BJ (cell line): ENCODE results near the gene IL17RE. TPM values are rescaled to one million over a fixed set of nuclear protein-coding genes. Genes with fewer than 3 reads are reported as not detected.

Source experiments
- CTCF ChIA-PET: fragments of 350-600 bp; formaldehyde crosslinking; extraction: SDS; loops from one replicate; lab custom pipeline; 2021; ENCODE audit warnings: antibody characterized with exemption, inconsistent platforms; lab: Yijun Ruan, JAX
- POLR2A ChIA-PET: fragments of 300-600 bp; sonication (Branson Sonifier 250); formaldehyde crosslinking; extraction: SDS; loops from one replicate; lab custom pipeline; 2021; ENCODE audit warnings: antibody characterized with exemption; lab: Charles Lee
- DNase-seq: peaks from one replicate; pipeline ENCODE4 v3.0.0-alpha.2; 2011; ENCODE audit warnings: low read depth
- H3K27me3 ChIP-seq: 2 replicates; pipeline ENCODE4 v1.6.0; 2011; ENCODE audit warnings: low read length; ENCODE audit not compliant: control insufficient read depth, insufficient read depth
- H3K36me3 ChIP-seq: 2 replicates; pipeline ENCODE4 v1.5.1; 2011; ENCODE audit warnings: low read length; ENCODE audit not compliant: control insufficient read depth, insufficient read depth
- H3K4me3 ChIP-seq: 2 replicates; pipeline ENCODE4 v1.5.1; 2011; ENCODE audit warnings: low read depth, mild to moderate bottlenecking, control low read depth, low read length
- polyA plus RNA-seq: library from polyadenylated mRNA; depleted of rRNA; stranded (reverse); fragments of >200 nt; gene quantifications from 2 replicates; pipeline ENCODE4 v1.2.3, GENCODE V29; 2011; rRNA removed
- small RNA-seq: library from RNA; depleted of rRNA; stranded (forward); fragments of <200 nt; gene quantifications from one replicate; pipeline ENCODE3, GENCODE V24; 2012; ENCODE audit warnings: low replicate concordance, low read depth; ENCODE audit not compliant: insufficient read length
- TF ChIP-seq, protein P1 (sequence below): IDR thresholded peaks from 2 replicates; pipeline ENCODE4 v1.5.1; 2011; ENCODE audit warnings: low read depth, mild to moderate bottlenecking, control low read depth, inconsistent platforms, low read length, moderate library complexity; ENCODE audit not compliant: insufficient read depth

The IL17RE gene
- polyA plus RNA-seq, 1 experiment: 4.0 TPM

DNA sequence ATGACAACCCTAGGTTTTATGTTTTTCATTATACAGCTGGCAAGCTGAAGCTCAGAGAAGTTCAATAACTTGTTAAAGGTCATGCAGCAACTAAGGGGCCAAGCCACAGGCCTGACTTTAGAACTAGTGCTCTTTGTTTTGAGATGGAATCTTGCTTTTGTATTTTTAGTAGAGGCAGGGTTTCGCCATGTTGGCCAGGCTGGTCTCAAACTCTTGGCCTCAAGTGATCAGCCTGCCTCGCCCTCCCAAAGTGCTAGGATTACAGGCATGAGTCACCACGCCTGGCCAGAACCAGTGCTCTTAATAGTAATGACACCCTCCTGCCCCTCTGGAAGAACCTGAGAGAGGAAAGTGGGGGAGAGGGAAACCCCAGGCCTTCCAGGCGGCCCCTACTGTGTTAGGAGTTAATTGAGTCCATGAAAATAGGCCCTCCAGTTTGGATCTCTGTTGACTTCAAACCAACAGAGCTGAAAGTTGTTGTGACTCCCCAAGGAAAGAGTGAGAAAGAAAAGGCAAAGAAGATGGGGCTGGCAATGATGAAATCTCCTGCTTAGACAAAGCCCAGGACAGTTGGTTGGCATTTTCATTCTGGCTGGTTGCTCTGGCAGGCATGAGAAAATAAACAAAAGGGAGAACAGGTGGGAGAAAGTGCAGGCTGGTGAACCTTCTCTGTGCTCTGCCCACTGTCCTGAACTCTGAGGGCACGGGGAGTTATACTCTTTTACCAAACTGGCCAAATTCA is 53.1 kb downstream of the IL17RE start:
- Histone ChIP-seq H3K27me3 (no peaks in the 10 kb centered on the region), H3K4me3 (no peak overlapping the region), H3K36me3 (no peaks in the 10 kb centered on the region)
- TF ChIP-seq, protein P1, sequence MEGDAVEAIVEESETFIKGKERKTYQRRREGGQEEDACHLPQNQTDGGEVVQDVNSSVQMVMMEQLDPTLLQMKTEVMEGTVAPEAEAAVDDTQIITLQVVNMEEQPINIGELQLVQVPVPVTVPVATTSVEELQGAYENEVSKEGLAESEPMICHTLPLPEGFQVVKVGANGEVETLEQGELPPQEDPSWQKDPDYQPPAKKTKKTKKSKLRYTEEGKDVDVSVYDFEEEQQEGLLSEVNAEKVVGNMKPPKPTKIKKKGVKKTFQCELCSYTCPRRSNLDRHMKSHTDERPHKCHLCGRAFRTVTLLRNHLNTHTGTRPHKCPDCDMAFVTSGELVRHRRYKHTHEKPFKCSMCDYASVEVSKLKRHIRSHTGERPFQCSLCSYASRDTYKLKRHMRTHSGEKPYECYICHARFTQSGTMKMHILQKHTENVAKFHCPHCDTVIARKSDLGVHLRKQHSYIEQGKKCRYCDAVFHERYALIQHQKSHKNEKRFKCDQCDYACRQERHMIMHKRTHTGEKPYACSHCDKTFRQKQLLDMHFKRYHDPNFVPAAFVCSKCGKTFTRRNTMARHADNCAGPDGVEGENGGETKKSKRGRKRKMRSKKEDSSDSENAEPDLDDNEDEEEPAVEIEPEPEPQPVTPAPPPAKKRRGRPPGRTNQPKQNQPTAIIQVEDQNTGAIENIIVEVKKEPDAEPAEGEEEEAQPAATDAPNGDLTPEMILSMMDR: no peak
- ChIA-PET POLR2A (no interaction called here), CTCF (interaction anchor here (0.5 to 1.8 kb wide), 3 partner anchors 8 to 52 kb away, joined by 3 to 7 read pairs (median 4); no protein-coding TSS in a partner anchor)
- no peak for DNase-seq

DNA sequence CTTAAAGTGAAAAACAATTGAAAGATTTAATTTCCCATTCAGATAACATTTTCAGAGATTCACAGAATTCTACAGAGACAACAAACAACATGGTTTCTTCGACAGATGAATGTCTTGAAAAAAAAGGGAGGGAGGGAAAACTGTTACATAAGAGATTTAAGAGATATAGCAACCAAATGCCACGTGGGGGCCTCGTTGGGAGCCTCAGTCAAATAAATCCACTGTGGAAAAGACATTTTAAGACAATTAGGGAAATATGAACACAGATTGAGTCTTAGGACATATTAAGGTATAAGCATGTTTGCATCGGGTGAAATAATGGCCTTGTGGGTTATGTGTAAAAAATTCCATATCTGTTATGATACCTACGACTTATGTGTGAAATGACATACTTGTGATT is 54.6 kb downstream of the IL17RE start:
- TF ChIP-seq, protein P1: peak; percentile 28; the same call in 1 of the 2 replicates
- no peak for DNase-seq
- H3K36me3 ChIP-seq: no peaks in the 10 kb centered on the region
- H3K27me3 ChIP-seq: no peaks in the 10 kb centered on the region
- POLR2A ChIA-PET: no interaction called here
- CTCF ChIA-PET: no interaction called here
- no peak overlapping the region for H3K4me3 ChIP-seq

DNA sequence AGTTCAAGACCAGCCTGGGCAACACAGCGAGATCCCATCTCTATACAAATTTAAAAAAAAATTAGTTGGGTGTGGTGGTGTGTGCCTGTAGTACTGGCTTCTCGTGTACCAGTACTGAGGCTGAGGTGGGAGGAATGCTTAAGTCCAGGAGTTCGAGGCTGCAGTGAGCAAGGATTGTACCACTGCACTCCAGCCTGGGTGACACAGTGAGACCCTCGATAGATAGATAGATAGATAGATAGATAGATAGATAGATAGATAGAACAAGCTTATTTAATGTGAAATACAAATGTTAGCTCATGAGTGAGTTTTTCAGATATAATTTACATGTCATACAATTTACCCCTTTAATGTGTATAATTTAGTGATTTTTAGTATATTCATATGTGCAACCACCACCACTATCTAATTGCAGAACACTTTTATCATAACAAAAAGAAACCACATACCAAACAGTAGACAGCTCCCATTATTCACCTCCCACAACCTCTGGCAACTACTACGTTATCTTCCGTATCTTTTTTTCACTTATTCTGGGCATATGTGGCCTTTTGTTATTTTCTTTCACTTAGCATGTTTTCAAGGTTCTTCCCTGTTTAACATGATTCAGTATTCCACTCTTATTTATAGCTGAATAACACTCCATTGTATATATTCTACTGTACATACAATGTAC is 62.7 kb downstream of the IL17RE start:
- ChIA-PET CTCF (interaction anchor here (1.0 to 2.0 kb wide), 3 partner anchors 17 to 250 kb away, joined by 3 to 11 read pairs (median 4); no protein-coding TSS in a partner anchor), POLR2A (no interaction called here)
- Histone ChIP-seq H3K27me3 (no peaks in the 10 kb centered on the region), H3K36me3 (peaks cover 5% of the 10 kb centered on the region), H3K4me3 (no peak overlapping the region)
- no peak for DNase-seq
- TF ChIP-seq, protein P1: no peak

Small RNA genes within 50 kb of the gene (small RNA-seq; reads per million reads assigned to genes)
- not detected for gene RNU6-882P

Other genes starting within 250 kb of the IL17RE start
- not detected in 2 replicates for gene CPNE9, start 199.0 kb upstream of the IL17RE start, polyA plus RNA-seq
- gene BRPF1, start 171.1 kb upstream of the IL17RE start, polyA plus RNA-seq: 5.7 and 10.0 TPM in 2 replicates
- 27.3 and 40.9 TPM in 2 replicates for gene OGG1, start 152.9 kb upstream of the IL17RE start, polyA plus RNA-seq
- 21.6 and 32.6 TPM in 2 replicates for gene CAMK1, start 132.9 kb upstream of the IL17RE start, polyA plus RNA-seq
- 84.6 and 113 TPM in 2 replicates for gene TADA3, start 110.4 kb upstream of the IL17RE start, polyA plus RNA-seq
- gene ARPC4, start 109.8 kb upstream of the IL17RE start, polyA plus RNA-seq: 238 and 257 TPM in 2 replicates
- 17.6 and 25.4 TPM in 2 replicates for gene TTLL3, start 92.6 kb upstream of the IL17RE start, polyA plus RNA-seq
- gene RPUSD3, start 58.8 kb upstream of the IL17RE start, polyA plus RNA-seq: 28.5 and 44.9 TPM in 2 replicates
- 0.09 and 0.25 TPM in 2 replicates for gene CIDEC, start 22.6 kb upstream of the IL17RE start, polyA plus RNA-seq
- 46.5 and 47.2 TPM in 2 replicates for gene JAGN1, start 12.2 kb upstream of the IL17RE start, polyA plus RNA-seq
- gene IL17RC, start 14.2 kb downstream of the IL17RE start, polyA plus RNA-seq: 14.7 and 28.1 TPM in 2 replicates
- 22.5 and 30.3 TPM in 2 replicates for gene CRELD1, start 31.0 kb downstream of the IL17RE start, polyA plus RNA-seq
- gene PRRT3, start 49.6 kb downstream of the IL17RE start, polyA plus RNA-seq: 1.9 and 4.0 TPM in 2 replicates
- gene EMC3, start 84.0 kb downstream of the IL17RE start, polyA plus RNA-seq: 152 and 200 TPM in 2 replicates
- gene FANCD2, start 123.6 kb downstream of the IL17RE start, polyA plus RNA-seq: 5.6 and 5.9 TPM in 2 replicates
- not detected in 2 replicates for gene FANCD2OS, start 205.4 kb downstream of the IL17RE start, polyA plus RNA-seq
- 112 and 184 TPM in 2 replicates for gene BRK1, start 212.8 kb downstream of the IL17RE start, polyA plus RNA-seq
- gene VHL, start 238.9 kb downstream of the IL17RE start, polyA plus RNA-seq: 5.3 and 8.8 TPM in 2 replicates